ENCODE data around the gene HPS6.

DNA sequence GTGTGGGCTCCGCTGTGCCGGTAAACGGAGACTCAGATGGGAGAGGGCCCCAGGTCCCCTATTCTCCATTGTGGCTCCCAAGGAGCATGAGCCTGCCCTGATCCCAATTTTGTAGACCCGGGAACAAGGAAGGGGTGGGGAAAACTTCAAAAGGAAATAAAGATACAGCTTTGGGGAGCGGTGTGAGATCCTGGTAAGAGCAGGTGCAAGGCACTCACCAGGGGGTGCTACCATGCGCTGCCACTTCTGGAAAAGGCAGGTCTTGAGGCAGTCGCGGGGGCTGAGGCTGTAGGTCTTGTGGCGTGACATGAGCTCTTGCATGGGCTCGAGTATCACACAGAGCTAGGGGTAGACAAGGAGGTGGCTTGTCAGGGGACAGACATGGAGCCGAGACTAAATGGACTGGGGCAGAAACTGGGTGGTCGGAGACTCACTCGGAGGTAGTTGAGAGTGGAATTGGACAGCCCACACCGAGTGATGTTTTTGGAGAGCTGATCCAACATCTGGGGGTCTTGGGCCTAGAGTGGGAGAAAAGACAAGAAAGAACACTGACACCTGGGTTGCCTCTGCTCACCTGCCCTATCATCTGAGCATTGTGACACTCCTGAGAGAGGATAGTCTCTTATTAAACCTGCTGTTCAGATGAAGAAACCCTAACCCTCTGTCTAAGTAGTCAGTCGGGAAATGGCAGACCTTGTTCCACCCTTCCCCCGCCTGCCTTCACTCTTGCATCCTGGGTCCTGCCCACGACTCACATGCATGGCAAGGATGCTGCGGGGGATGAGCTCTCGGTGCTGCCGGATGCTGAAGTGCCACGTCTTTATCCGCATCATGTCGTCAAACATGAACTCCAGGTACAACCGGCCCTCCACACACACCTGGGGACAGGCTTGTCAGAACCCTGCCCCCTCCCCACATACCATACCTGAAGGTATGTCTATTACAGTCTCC, 44.3 kb downstream of the HPS6 start:
- TF ChIP-seq, protein P1, sequence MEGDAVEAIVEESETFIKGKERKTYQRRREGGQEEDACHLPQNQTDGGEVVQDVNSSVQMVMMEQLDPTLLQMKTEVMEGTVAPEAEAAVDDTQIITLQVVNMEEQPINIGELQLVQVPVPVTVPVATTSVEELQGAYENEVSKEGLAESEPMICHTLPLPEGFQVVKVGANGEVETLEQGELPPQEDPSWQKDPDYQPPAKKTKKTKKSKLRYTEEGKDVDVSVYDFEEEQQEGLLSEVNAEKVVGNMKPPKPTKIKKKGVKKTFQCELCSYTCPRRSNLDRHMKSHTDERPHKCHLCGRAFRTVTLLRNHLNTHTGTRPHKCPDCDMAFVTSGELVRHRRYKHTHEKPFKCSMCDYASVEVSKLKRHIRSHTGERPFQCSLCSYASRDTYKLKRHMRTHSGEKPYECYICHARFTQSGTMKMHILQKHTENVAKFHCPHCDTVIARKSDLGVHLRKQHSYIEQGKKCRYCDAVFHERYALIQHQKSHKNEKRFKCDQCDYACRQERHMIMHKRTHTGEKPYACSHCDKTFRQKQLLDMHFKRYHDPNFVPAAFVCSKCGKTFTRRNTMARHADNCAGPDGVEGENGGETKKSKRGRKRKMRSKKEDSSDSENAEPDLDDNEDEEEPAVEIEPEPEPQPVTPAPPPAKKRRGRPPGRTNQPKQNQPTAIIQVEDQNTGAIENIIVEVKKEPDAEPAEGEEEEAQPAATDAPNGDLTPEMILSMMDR (IDR thresholded peaks at IDR 0.05; ENCODE audit: borderline replicate concordance, extremely low read depth, low read length, poor library complexity, severe bottlenecking), result no peak
- TF ChIP-seq EZH2 (IDR thresholded peaks at IDR 0.05; ENCODE audit: borderline replicate concordance, low read depth, low read length, severe bottlenecking), result no peak
